HG03066 (cell line): Measurements from ENCODE around the gene DHRS11.
"Not testable (repeated sequence)": the region's sequence is repeated elsewhere in the genome, so short reads cannot be mapped to it uniquely, and the experiment has no call there.

Experiments used
- ATAC-seq: cut with Tn5 transposase; IDR thresholded peaks from one replicate; pipeline ENCODE4 v1.9.1; 2021; ENCODE audit warnings: low read depth; ENCODE audit not compliant: unreplicated experiment

The DHRS11 gene

GRCh38 chr17:36593656-36594316, 2.1 kb downstream of the DHRS11 start:
- ATAC-seq, result no peak

GRCh38 chr17:36594626-36595401, 3.1 kb downstream of the DHRS11 start:
- no peak for ATAC-seq

- no peak for ATAC-seq
Observed at GRCh38 chr17:36597226-36597625, 5.5 kb downstream of the DHRS11 start.

- ATAC-seq, result no peak
Observed at GRCh38 chr17:36597866-36598777, 6.4 kb downstream of the DHRS11 start.

GRCh38 chr17:36598951-36599401, 7.3 kb downstream of the DHRS11 start:
- ATAC-seq, result no peak

GRCh38 chr17:36599546-36600250, 8.0 kb downstream of the DHRS11 start:
- ATAC-seq, result no peak

- no peak for ATAC-seq
Observed at GRCh38 chr17:36600465-36600864, 8.8 kb downstream of the DHRS11 start.

- ATAC-seq, result no peak
Observed at GRCh38 chr17:36600936-36601302, 9.2 kb downstream of the DHRS11 start.

- peak; percentile 80 for ATAC-seq
Observed at GRCh38 chr17:36601303-36602029, 9.8 kb downstream of the DHRS11 start, which contains the start of gene MRM1. Gene MRM1, plus strand, starts transcription at chr17:36601583. Its CDS starts 228 bp downstream, at chr17:36601811.

GRCh38 chr17:36602030-36602748, 10.5 kb downstream of the DHRS11 start:
- ATAC-seq, result peak; percentile 12

- no peak for ATAC-seq
Observed at GRCh38 chr17:36602924-36603384, 11.3 kb downstream of the DHRS11 start.

GRCh38 chr17:36605028-36605427, 13.3 kb downstream of the DHRS11 start:
- not testable (repeated sequence) for ATAC-seq

- ATAC-seq, result no peak
Observed at GRCh38 chr17:36608280-36608679, 16.6 kb downstream of the DHRS11 start.

GRCh38 chr17:36608794-36609497, 17.3 kb downstream of the DHRS11 start:
- no peak for ATAC-seq

GRCh38 chr17:36609498-36609862, 17.8 kb downstream of the DHRS11 start:
- no peak for ATAC-seq

- no peak for ATAC-seq
Observed at GRCh38 chr17:36610474-36610873, 18.8 kb downstream of the DHRS11 start.

GRCh38 chr17:36611345-36612072, 19.8 kb downstream of the DHRS11 start:
- no peak for ATAC-seq

GRCh38 chr17:36612323-36612722, 20.6 kb downstream of the DHRS11 start:
- no peak for ATAC-seq
